H9 (cell line): ENCODE results near the gene FRRS1L. TPM values are rescaled to one million over a fixed set of nuclear protein-coding genes. Genes with fewer than 3 reads are reported as not detected.

Source experiments
- DNase-seq: peaks from one replicate; pipeline ENCODE4 v3.0.0-alpha.2; 2017
- H2AFZ ChIP-seq: one replicate; pipeline ENCODE4 v1.6.1; 2013; ENCODE audit warnings: mild to moderate bottlenecking, low read length, control low read depth, moderate library complexity
- H2AK5ac ChIP-seq: 2 replicates; pipeline ENCODE4 v1.6.1; 2013; ENCODE audit warnings: low read length, control low read depth, mixed read lengths; ENCODE audit not compliant: insufficient read length
- H2BK120ac ChIP-seq: one replicate; pipeline ENCODE4 v1.6.1; 2013; ENCODE audit warnings: low read depth, mild to moderate bottlenecking, low read length, control low read depth, inconsistent platforms; ENCODE audit not compliant: poor library complexity, severe bottlenecking
- H2BK12ac ChIP-seq: 2 replicates; pipeline ENCODE4 v1.6.1; 2013; ENCODE audit warnings: low read length, control low read depth, mixed read lengths, low read depth; ENCODE audit not compliant: insufficient read length
- H2BK15ac ChIP-seq: 2 replicates; pipeline ENCODE4 v1.6.1; 2013; ENCODE audit warnings: low read depth, low read length, control low read depth
- H2BK20ac ChIP-seq: one replicate; pipeline ENCODE4 v1.6.1; 2013; ENCODE audit warnings: low read depth, mild to moderate bottlenecking, low read length, control low read depth, inconsistent platforms; ENCODE audit not compliant: poor library complexity, severe bottlenecking
- H2BK5ac ChIP-seq: 2 replicates; pipeline ENCODE4 v1.6.1; 2013; ENCODE audit warnings: low read length, control low read depth, mixed read lengths; ENCODE audit not compliant: insufficient read length
- H3K14ac ChIP-seq: 2 replicates; pipeline ENCODE4 v1.6.1; 2013; ENCODE audit warnings: low read length, control low read depth; ENCODE audit not compliant: insufficient read depth
- H3K18ac ChIP-seq: 2 replicates; pipeline ENCODE4 v1.6.1; 2013; ENCODE audit warnings: low read depth, mild to moderate bottlenecking, mixed read lengths, low read length, control low read depth; ENCODE audit not compliant: insufficient read length
- H3K23ac ChIP-seq: 2 replicates; pipeline ENCODE4 v1.6.1; 2013; ENCODE audit warnings: low read length, control low read depth, mixed read lengths, low read depth; ENCODE audit not compliant: insufficient read length
- H3K23me2 ChIP-seq: 2 replicates; pipeline ENCODE4 v1.6.1; 2013; ENCODE audit warnings: low read depth, mild to moderate bottlenecking, mixed read lengths, low read length, control low read depth; ENCODE audit not compliant: insufficient read length, poor library complexity, severe bottlenecking
- H3K27ac ChIP-seq: 2 replicates; pipeline ENCODE4 v1.5.1; 2013; ENCODE audit warnings: low read length, control low read depth, mixed read lengths, low read depth; ENCODE audit not compliant: insufficient read length
- H3K27me3 ChIP-seq: 2 replicates; pipeline ENCODE4 v1.6.1; 2013; ENCODE audit warnings: low read length, control low read depth, inconsistent platforms; ENCODE audit not compliant: insufficient read depth
- H3K4ac ChIP-seq: 2 replicates; pipeline ENCODE4 v1.6.1; 2013; ENCODE audit warnings: low read depth, mild to moderate bottlenecking, control low read depth, inconsistent platforms, low read length, moderate library complexity
- H3K4me1 ChIP-seq: 2 replicates; pipeline ENCODE4 v1.6.1; 2013; ENCODE audit warnings: low read length, control low read depth, inconsistent platforms; ENCODE audit not compliant: insufficient read depth
- H3K4me2 ChIP-seq: 2 replicates; pipeline ENCODE4 v1.6.1; 2013; ENCODE audit warnings: low read length, control low read depth, mixed read lengths; ENCODE audit not compliant: insufficient read length, insufficient read depth
- H3K56ac ChIP-seq: 2 replicates; pipeline ENCODE4 v1.6.1; 2013; ENCODE audit warnings: low read depth, mild to moderate bottlenecking, mixed read lengths, low read length, control low read depth; ENCODE audit not compliant: insufficient read length
- H3K79me1 ChIP-seq: 2 replicates; pipeline ENCODE4 v1.6.1; 2013; ENCODE audit warnings: low read depth, mild to moderate bottlenecking, moderate library complexity, low read length, control low read depth, inconsistent platforms; ENCODE audit not compliant: insufficient read depth, poor library complexity, severe bottlenecking
- H3K79me2 ChIP-seq: 2 replicates; pipeline ENCODE4 v1.6.1; 2013; ENCODE audit warnings: low read length, control low read depth, inconsistent platforms; ENCODE audit not compliant: insufficient read depth
- H3K9ac ChIP-seq: 2 replicates; pipeline ENCODE4 v1.6.1; 2013; ENCODE audit warnings: low read length, control low read depth, mixed read lengths; ENCODE audit not compliant: insufficient read length; ENCODE audit errors: extremely low read depth
- H3K9me3 ChIP-seq: one replicate; pipeline ENCODE4 v1.6.1; 2013; ENCODE audit warnings: low read depth, low read length, inconsistent platforms; ENCODE audit not compliant: control insufficient read depth
- H3T11ph ChIP-seq: one replicate; pipeline ENCODE4 v1.6.1; 2013; ENCODE audit warnings: mild to moderate bottlenecking, low read length, control low read depth, inconsistent platforms
- H4K20me1 ChIP-seq: one replicate; pipeline ENCODE4 v1.6.1; 2013; ENCODE audit not compliant: control insufficient read depth, insufficient read length, insufficient read depth
- H4K5ac ChIP-seq: 2 replicates; pipeline ENCODE4 v1.6.1; 2013; ENCODE audit warnings: low read depth, mild to moderate bottlenecking, mixed read lengths, low read length, control low read depth; ENCODE audit not compliant: insufficient read length
- H4K8ac ChIP-seq: replicated peaks from 2 replicates; pipeline ENCODE4 v1.6.1; 2013; ENCODE audit warnings: low read length, control low read depth, mixed read lengths, low read depth; ENCODE audit not compliant: insufficient read length
- H4K91ac ChIP-seq: 2 replicates; pipeline ENCODE4 v1.6.1; 2013; ENCODE audit warnings: low read depth, mild to moderate bottlenecking, moderate library complexity, mixed read lengths, low read length, control low read depth; ENCODE audit not compliant: insufficient read length
- H3K27ac Mint-ChIP-seq, 3 experiments: 2 replicates in 2 of 3; 3 replicates in 1 of 3; pipeline ENCODE4 v1.8.0; 2020 to 2021; ENCODE audit warnings: mixed read lengths in 3 of 3, mild to moderate bottlenecking in 1 of 3, moderate library complexity in 1 of 3
- H3K27me3 Mint-ChIP-seq: 2 replicates; pipeline ENCODE4 v1.8.0; 2021; ENCODE audit warnings: low read depth, mild to moderate bottlenecking, moderate library complexity, mixed read lengths
- H3K36me3 Mint-ChIP-seq, 3 experiments: 2 replicates in 2 of 3; 3 replicates in 1 of 3; pipeline ENCODE4 v1.8.0; 2020 to 2021; ENCODE audit warnings: low read depth in 3 of 3, mixed read lengths in 3 of 3; ENCODE audit not compliant: insufficient read depth in 1 of 3
- H3K4me1 Mint-ChIP-seq, 2 experiments: 2 replicates each; pipeline ENCODE4 v1.8.0; 2020; ENCODE audit warnings: mixed read lengths in 2 of 2
- H3K4me3 Mint-ChIP-seq, 2 experiments: 2 replicates in 1 of 2; 3 replicates in 1 of 2; pipeline ENCODE4 v1.8.0; 2020 to 2021; ENCODE audit warnings: mild to moderate bottlenecking in 2 of 2, mixed read lengths in 2 of 2, moderate library complexity in 1 of 2
- H3K9me3 Mint-ChIP-seq, 2 experiments: 2 replicates in 1 of 2; 3 replicates in 1 of 2; pipeline ENCODE4 v1.8.0; 2020; ENCODE audit warnings: mild to moderate bottlenecking in 2 of 2, mixed read lengths in 2 of 2, moderate library complexity in 1 of 2
- CTCF ChIP-seq: fragments of 200-600 bp; sonication (generic); conservative IDR thresholded peaks from 3 replicates; pipeline ENCODE4 v1.8.0; 2021; ENCODE audit warnings: antibody characterized with exemption, mild to moderate bottlenecking
- WGBS: extraction: QIAGEN DNeasy Blood & Tissue Kit; methylation state at CpG from one replicate; pipeline ENCODE4 v1.1.7; 2013; ENCODE audit warnings: missing lambda C conversion rate, low lambda C conversion rate, mixed read lengths; ENCODE audit not compliant: insufficient read length; ENCODE audit errors: extremely low coverage; 5-methylcytosine and 5-hydroxymethylcytosine counted together
- total RNA-seq: library from RNA; stranded (reverse); gene quantifications from 2 replicates; pipeline ENCODE4 v1.2.1, GENCODE V29; 2021

The FRRS1L gene
- total RNA-seq, 1 experiment from 2014 or later, result 3.3 TPM

DNA sequence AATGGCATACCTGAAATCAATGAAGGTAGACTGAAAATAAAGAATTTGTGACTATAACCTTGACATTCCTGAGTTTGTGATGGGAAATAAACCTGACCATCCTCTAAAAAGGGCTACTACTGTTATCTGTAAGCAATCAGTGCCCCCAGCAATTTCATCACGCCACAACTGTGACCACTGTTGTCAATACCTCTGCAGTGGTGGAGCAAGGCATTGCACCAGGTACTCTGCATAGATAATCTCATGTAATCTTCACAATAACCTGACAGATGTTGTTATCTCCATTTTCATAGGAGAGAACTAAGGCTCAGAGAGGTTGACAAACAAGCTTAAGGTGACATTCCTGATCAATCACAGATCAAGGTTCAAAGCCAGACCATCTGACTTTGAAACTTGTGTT lies 38.5 kb upstream of the FRRS1L start:
- no peak overlapping the region for H3K23ac ChIP-seq
- H2BK20ac ChIP-seq, result no peak overlapping the region
- peaks cover 2 to 3% of the 10 kb centered on the region in 2 experiments; a peak in 1 of 5 replicates for H3K9me3 Mint-ChIP-seq

More for the DNA sequence above, 38.5 kb upstream of the FRRS1L start:
- Histone ChIP-seq H3T11ph (no peak overlapping the region), H2BK15ac (no peak overlapping the region), H3K9ac (no peak overlapping the region), H2BK120ac (no peak overlapping the region), H3K4me1 (no peaks in the 10 kb centered on the region), H4K20me1 (no peaks in the 10 kb centered on the region), H3K4ac (no peak overlapping the region), H4K5ac (no peak overlapping the region), H3K9me3 (no peaks in the 10 kb centered on the region), H2AFZ (no peak overlapping the region), H3K79me1 (no peaks in the 10 kb centered on the region), H3K18ac (no peak overlapping the region), H3K4me2 (no peak overlapping the region), H3K14ac (no peak overlapping the region), H2AK5ac (no peak overlapping the region), H3K23me2 (no peaks in the 10 kb centered on the region), H3K79me2 (no peaks in the 10 kb centered on the region), H4K8ac (no peak overlapping the region), H4K91ac (no peak overlapping the region), H2BK12ac (no peak overlapping the region), H2BK5ac (no peak overlapping the region), H3K27me3 (no peaks in the 10 kb centered on the region), H3K27ac (no peak overlapping the region), H3K56ac (no peak overlapping the region)
- H3K4me3 Mint-ChIP-seq, result no peak overlapping the region
- H3K27me3 Mint-ChIP-seq, result no peaks in the 10 kb centered on the region; the same call in 1 of the 2 replicates
- no peak for DNase-seq
- WGBS, result no CpG with 5 or more reads among the region's 1 CpG
- TF ChIP-seq CTCF, result no peak
- H3K36me3 Mint-ChIP-seq, result peaks cover 0 to 2% (median 0%) of the 10 kb centered on the region in 3 experiments; a peak in 1 of 7 replicates
- H3K4me1 Mint-ChIP-seq, result peaks cover 9 to 12% of the 10 kb centered on the region in 2 experiments; a peak in 3 of 4 replicates
- H3K27ac Mint-ChIP-seq, result no peak overlapping the region
